Activated B cell treated with CpG ODN at 0.5 μM for 24 hours (primary cell): ENCODE results near the gene TP63. TPM values are rescaled to one million over a fixed set of nuclear protein-coding genes. Genes with fewer than 3 reads are reported as not detected.

ENCODE experiments used
- ATAC-seq: fragments of 200-7000 bp; cut with Tn5 transposase; one replicate; pipeline ENCODE4 v1.10.0; 2021; ENCODE audit warnings: low read depth, mild to moderate bottlenecking, moderate library complexity
- CTCF ChIA-PET: fragments of 350-600 bp; sonication (Branson Sonifier 250); formaldehyde crosslinking; loops from one replicate; lab custom pipeline; 2021; ENCODE audit warnings: antibody characterized with exemption; lab: Charles Lee
- POLR2A ChIA-PET: fragments of 350-600 bp; sonication (Branson Sonifier 250); formaldehyde crosslinking; loops from one replicate; lab custom pipeline; 2021; ENCODE audit warnings: antibody characterized with exemption; lab: Charles Lee
- DNase-seq: peaks from one replicate; pipeline ENCODE4 v3.0.0; 2022
- H3K27ac Mint-ChIP-seq: one replicate; pipeline ENCODE4 v1.8.0; 2020; ENCODE audit warnings: mixed read lengths
- H3K27me3 Mint-ChIP-seq: one replicate; pipeline ENCODE4 v1.8.0; 2021; ENCODE audit warnings: mixed read lengths
- H3K36me3 Mint-ChIP-seq: one replicate; pipeline ENCODE4 v1.8.0; 2021; ENCODE audit warnings: low read depth, mixed read lengths
- H3K4me1 Mint-ChIP-seq: one replicate; pipeline ENCODE4 v1.8.0; 2021; ENCODE audit warnings: mixed read lengths
- H3K4me3 Mint-ChIP-seq: one replicate; pipeline ENCODE4 v1.8.0; 2020; ENCODE audit warnings: mild to moderate bottlenecking, mixed read lengths
- H3K9me3 Mint-ChIP-seq: one replicate; pipeline ENCODE4 v1.8.0; 2020; ENCODE audit warnings: mixed read lengths
- intact Hi-C: fragments of 100-400 bp; cut with micrococcal nuclease; formaldehyde crosslinking; loops from one replicate; pipeline ENCODE4 v1.15.1; 2024
- total RNA-seq: library from RNA; stranded (reverse); gene quantifications from 2 replicates; pipeline ENCODE4 v1.2.3, GENCODE V29; 2022
- TF ChIP-seq, protein P1 (sequence below): fragments of 200-600 bp; IDR thresholded peaks from one replicate; pipeline ENCODE4 v1.8.0; 2022; ENCODE audit warnings: antibody characterized with exemption, mild to moderate bottlenecking

Gene TP63
- total RNA-seq, 1 donor from 2014 or later, result 3.9 TPM

DNA sequence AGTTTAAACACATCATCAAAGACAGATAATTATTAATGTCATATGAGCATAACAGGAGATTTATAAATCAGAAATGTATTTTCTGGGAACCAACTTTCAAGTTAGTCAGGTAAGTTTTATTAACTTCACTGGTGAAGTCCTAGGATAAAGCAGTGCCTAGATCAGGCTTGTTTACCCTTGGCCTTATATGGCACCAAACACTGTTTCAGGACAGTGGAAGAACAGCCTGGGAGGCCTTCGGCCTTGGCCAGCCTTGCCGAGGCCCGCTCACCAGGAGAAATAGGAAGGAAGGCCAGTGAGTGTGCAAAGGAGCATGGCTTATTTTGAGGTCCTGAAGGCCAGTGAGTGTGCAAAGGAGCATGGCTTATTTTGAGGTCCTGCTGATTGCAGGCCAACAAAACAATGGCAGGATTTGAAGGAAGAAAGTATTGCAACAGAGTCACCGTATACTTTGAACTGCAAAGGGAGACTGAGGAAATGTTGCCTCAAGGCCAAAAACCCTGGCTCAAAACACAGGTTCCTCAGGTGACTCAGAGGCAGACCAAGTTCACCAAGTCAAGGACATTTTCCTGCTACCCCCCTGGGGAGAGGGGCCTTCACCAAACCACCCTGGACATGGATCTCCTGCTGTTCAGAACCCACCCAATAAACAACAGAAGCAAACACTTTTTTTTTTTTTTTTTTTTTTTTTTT, 174.3 kb downstream of the TP63 start:
- H3K36me3 Mint-ChIP-seq, result no peaks in the 10 kb centered on the region
- ATAC-seq (no peak), DNase-seq (no peak)
- no peak overlapping the region for H3K27ac Mint-ChIP-seq
- CTCF ChIA-PET, result no interaction called here
- TF ChIP-seq, protein P1, sequence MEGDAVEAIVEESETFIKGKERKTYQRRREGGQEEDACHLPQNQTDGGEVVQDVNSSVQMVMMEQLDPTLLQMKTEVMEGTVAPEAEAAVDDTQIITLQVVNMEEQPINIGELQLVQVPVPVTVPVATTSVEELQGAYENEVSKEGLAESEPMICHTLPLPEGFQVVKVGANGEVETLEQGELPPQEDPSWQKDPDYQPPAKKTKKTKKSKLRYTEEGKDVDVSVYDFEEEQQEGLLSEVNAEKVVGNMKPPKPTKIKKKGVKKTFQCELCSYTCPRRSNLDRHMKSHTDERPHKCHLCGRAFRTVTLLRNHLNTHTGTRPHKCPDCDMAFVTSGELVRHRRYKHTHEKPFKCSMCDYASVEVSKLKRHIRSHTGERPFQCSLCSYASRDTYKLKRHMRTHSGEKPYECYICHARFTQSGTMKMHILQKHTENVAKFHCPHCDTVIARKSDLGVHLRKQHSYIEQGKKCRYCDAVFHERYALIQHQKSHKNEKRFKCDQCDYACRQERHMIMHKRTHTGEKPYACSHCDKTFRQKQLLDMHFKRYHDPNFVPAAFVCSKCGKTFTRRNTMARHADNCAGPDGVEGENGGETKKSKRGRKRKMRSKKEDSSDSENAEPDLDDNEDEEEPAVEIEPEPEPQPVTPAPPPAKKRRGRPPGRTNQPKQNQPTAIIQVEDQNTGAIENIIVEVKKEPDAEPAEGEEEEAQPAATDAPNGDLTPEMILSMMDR, result no peak
- no peaks in the 10 kb centered on the region for H3K27me3 Mint-ChIP-seq
- no peaks in the 10 kb centered on the region for H3K9me3 Mint-ChIP-seq
- POLR2A ChIA-PET, result no interaction called here
- no peak overlapping the region for H3K4me3 Mint-ChIP-seq
- no peaks in the 10 kb centered on the region for H3K4me1 Mint-ChIP-seq
- intact Hi-C loops, result no loop called here

DNA sequence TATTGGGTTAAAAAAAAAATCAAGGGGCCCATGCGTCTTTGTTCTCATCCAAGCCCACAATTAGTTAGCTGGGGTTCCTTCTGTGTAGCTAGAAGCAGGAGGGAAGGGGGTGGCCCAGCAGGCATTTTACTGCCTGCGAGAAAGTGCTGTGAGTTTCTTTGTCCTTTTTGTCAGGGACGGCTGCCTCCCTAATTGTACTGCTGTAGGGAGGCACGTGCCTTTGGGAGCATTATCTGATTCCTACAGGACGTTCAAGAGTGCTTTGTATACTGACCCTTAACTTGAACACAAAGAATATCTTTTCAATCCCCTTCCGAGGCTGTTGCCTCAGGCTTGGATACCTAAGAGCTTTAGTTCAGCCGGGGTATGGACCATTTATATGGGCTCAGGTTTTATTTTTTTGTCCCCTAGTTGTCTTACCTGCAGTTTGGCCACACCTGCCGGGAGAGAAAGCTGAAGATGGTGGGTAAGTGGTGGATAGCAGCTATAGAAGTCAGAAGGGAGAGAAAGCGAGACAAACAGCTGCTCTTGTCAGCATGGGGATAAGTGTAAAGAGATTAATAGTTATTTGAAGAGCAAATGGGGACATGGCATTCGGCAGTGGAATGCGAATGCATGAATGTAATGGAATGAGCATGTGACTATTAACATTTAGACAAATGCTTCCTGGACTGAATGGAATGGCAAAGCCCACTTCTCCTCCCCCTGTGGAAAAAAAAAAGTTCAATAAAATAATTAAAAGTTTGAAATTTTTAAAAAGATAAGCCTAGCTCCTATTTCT, 175.2 kb downstream of the TP63 start:
- Mint-ChIP-seq H3K27ac (no peak overlapping the region), H3K36me3 (no peaks in the 10 kb centered on the region), H3K4me3 (no peak overlapping the region), H3K9me3 (no peaks in the 10 kb centered on the region), H3K4me1 (no peaks in the 10 kb centered on the region), H3K27me3 (no peaks in the 10 kb centered on the region)
- ATAC-seq, result no peak
- TF ChIP-seq, protein P1, result no peak
- POLR2A ChIA-PET, result no interaction called here
- no peak for DNase-seq
- intact Hi-C loops, result no loop called here
- CTCF ChIA-PET, result no interaction called here

DNA sequence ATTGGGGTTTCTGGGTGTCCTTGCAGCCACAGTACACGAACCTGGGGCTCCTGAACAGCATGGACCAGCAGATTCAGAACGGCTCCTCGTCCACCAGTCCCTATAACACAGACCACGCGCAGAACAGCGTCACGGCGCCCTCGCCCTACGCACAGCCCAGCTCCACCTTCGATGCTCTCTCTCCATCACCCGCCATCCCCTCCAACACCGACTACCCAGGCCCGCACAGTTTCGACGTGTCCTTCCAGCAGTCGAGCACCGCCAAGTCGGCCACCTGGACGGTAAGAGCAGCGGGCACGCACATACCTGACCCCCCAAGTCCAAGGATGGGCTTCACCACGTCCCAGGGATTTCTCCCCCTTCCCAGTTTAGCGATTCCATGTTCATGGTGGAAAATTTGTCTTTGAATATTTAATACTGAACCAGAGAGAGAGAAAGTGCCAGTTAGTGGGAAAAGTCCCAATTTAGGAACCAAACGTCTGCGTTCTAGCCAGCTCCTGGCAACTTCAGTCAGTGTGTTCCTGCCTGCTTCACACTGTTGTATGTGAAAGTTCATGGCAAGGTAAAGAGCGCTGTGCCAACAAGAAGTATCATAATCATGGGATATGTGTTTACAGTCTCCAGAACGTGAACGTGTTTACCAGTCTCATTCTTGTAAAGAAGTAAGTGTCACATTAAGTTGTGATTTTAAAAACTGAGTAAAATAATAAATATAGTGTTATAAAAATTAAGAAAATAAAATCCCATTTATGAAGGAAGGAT, 177.2 kb downstream of the TP63 start:
- no peak for ATAC-seq
- H3K27ac Mint-ChIP-seq, result no peak overlapping the region
- intact Hi-C loops, result no loop called here
- no peak for DNase-seq
- no peaks in the 10 kb centered on the region for H3K4me1 Mint-ChIP-seq
- POLR2A ChIA-PET, result no interaction called here
- no peaks in the 10 kb centered on the region for H3K36me3 Mint-ChIP-seq
- TF ChIP-seq, protein P1, result no peak
- H3K4me3 Mint-ChIP-seq, result no peak overlapping the region
- CTCF ChIA-PET, result no interaction called here
- no peaks in the 10 kb centered on the region for H3K27me3 Mint-ChIP-seq
- no peaks in the 10 kb centered on the region for H3K9me3 Mint-ChIP-seq

DNA sequence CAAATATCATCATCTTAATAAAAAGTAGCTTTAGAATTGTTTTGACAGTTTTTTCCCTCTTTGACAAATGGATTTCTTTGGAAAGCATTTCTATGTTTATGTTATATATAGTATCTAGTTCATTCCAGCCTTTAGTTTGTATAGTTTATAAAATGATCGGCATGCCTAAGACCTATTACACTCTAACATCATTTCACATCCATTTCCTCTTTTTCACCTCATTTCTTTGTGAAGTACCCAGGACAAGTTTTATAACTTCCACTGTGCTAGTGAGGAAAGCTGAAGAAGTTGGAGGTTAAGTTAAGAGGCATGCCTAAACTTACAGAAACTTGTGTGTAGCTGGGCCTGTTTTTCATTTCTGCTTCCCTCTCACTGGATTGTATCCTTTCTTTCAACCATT, 178.4 kb downstream of the TP63 start:
- Mint-ChIP-seq H3K9me3 (no peaks in the 10 kb centered on the region), H3K27ac (no peak overlapping the region), H3K36me3 (no peaks in the 10 kb centered on the region), H3K4me1 (no peaks in the 10 kb centered on the region), H3K4me3 (no peak overlapping the region), H3K27me3 (no peaks in the 10 kb centered on the region)
- intact Hi-C loops, result no loop called here
- ChIA-PET CTCF (no interaction called here), POLR2A (no interaction called here)
- TF ChIP-seq, protein P1, result no peak
- ATAC-seq (no peak), DNase-seq (no peak)
